ENCODE data around the gene GALNT10.
A peak's percentile ranks its signal among the peaks of the same experiment; 100 is the strongest.
"Not testable (repeated sequence)": the region's sequence is repeated elsewhere in the genome, so short reads cannot be mapped to it uniquely, and the experiment has no call there.

The GALNT10 gene, protein sequence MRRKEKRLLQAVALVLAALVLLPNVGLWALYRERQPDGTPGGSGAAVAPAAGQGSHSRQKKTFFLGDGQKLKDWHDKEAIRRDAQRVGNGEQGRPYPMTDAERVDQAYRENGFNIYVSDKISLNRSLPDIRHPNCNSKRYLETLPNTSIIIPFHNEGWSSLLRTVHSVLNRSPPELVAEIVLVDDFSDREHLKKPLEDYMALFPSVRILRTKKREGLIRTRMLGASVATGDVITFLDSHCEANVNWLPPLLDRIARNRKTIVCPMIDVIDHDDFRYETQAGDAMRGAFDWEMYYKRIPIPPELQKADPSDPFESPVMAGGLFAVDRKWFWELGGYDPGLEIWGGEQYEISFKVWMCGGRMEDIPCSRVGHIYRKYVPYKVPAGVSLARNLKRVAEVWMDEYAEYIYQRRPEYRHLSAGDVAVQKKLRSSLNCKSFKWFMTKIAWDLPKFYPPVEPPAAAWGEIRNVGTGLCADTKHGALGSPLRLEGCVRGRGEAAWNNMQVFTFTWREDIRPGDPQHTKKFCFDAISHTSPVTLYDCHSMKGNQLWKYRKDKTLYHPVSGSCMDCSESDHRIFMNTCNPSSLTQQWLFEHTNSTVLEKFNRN

DNA sequence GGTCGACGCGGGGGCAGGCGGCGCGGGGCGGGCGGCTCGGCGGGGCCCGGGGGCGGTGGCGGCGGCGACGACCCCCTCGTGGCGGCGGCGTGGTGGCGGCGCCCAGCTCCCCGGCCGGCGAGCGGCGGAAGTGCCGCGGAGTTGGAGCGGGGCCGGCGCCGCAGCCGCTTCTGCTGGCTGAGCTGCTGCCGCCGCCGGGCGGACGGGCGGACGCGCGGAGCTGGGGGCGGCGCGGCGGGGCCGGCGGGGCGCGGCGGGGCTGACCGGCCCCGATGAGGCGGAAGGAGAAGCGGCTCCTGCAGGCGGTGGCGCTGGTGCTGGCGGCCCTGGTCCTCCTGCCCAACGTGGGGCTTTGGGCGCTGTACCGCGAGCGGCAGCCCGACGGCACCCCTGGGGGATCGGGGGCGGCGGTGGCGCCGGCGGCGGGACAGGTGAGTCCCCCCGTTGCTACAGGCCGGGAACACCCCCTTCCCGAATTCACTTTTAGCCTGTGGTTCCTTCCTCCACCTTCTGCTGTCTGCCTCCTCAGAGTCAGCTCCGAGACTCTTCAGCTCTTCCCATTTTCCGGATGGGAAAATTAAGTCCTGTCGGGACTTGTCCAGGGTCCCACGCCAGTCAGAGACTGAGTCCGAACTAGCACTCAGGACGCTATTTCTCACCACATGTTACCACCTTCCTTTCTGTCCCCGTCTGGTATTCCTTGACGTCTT lies at the start of gene GALNT10:
Gene GALNT10, plus strand, starts transcription at position 139 of the 710 bp plus-strand sequence. Its CDS starts 134 bp downstream, at position 273.
- DNase-seq (ENCODE audit: low read depth): no peak

DNA sequence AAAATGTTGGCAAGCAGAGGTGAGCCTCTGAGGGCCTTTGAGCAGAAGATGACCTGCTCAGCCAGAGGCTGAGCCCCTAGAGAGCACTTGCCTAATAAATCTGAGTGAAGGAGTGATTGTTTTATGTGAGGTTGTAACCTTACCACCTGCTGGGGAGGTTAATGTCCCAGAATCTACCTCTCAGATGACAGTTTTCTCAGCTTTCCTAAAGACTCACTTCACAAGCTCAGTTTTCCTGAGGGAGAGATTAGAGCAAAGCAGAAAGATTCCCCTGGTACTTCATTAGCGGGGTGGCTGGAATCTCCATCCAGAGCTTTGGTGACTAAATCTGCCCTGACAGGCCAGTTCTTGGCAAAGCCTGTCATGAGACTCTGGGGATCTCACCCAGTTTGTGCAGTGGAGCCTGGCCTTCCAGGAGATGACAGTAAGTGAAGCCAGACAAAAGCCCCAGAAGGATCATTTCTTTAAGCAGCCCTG lies 48.8 kb upstream of the GALNT10 start:
- no peak for DNase-seq (ENCODE audit: low read depth)

DNA sequence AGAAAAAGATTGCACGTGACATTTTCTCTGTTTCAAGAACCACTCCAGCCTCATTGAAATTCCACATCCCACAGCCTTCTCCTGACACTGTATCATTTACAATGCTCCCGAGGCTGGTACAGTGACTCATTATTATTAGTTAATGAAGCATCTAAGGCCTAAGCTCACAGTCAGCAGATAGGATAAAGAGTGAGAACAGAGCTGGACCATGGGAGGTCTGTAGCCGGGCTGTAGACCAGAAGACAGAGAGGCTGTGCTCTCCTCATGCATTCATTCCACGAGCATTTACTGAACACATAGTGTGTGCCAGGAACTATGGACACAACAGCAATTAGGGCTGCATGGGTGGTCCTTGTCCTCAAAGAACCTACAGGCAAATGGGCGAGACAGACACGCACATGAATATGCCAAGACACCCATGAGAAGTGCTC lies 47.3 kb upstream of the GALNT10 start:
- DNase-seq (ENCODE audit: low read depth): no peak

DNA sequence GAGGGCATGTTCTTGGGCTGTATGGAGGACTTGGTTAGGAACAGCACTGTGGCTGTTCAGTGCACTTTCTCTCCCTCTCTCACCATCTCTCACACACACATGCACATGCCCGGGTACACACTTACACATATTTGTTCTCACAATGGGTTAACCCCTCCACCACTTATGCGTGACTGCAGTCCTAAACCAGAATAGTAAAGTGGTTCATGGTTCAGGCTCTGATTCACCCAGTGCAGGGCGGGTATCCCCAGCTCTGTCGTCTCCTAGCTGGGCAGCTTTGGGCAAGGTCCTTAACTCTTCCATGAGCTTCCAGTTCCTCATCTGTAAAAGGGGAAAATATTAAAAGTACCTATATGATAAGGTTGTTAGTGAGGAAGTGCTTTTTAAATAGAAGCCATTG lies 45.3 kb upstream of the GALNT10 start:
- DNase-seq (ENCODE audit: low read depth): no peak

DNA sequence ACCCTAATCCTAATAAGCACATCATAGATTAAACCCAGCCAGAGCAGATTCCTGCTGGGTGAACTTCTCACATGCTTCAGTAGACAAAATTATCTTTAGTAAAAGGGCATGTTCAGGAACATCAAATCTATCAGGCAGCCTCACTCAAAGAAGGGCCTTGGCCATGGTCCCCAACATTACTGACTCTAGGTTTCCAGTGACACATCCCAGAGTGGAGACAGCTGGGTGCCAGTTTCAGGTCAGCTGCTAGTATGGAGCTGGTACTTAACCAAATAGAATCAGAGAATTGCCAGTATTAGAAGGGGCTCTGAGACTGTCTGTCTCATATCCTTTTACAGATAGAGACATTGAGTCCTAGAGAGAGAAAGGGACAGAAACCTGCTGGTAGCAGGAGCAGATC lies 44.1 kb upstream of the GALNT10 start:
- no peak for DNase-seq (ENCODE audit: low read depth)

DNA sequence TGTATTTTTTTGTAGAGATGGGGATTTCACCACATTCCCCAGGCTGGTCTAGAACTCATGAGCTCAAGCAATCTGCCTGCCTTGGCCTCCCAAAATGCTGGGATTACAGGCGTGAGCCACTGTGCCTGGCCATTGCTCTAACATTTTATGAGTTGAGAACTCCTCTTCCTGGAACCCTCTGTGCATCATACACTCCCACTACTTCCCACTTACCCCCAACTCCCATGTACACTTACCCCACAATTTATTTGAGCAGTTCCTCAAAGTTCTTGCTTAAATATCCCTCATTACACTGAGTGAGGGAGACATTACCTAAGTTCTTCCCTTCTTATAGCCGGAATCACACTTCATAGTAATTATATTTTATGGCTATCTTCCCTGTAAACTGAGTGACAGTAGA lies 42.9 kb upstream of the GALNT10 start:
- no peak for DNase-seq (ENCODE audit: low read depth)

DNA sequence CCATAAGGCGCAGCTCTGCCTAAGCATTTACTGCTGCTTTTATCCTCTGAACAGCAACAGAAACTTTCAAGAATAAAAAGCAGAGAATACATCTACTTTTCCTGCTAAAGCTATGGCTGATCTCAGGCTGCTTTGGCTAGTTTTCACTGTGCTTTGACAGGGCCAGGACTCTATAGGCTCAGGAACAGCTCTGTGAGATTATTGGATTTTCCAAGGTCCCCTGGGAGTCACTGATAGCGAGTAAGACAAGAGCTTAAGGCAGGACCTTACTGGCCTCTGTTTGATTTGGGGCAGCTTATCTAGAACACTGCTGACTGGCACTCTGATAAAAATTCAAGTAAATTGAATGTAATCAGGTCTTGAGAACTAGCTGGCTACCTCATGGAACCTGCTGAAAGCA lies 40.1 kb upstream of the GALNT10 start:
- DNase-seq (ENCODE audit: low read depth): not testable (repeated sequence)

DNA sequence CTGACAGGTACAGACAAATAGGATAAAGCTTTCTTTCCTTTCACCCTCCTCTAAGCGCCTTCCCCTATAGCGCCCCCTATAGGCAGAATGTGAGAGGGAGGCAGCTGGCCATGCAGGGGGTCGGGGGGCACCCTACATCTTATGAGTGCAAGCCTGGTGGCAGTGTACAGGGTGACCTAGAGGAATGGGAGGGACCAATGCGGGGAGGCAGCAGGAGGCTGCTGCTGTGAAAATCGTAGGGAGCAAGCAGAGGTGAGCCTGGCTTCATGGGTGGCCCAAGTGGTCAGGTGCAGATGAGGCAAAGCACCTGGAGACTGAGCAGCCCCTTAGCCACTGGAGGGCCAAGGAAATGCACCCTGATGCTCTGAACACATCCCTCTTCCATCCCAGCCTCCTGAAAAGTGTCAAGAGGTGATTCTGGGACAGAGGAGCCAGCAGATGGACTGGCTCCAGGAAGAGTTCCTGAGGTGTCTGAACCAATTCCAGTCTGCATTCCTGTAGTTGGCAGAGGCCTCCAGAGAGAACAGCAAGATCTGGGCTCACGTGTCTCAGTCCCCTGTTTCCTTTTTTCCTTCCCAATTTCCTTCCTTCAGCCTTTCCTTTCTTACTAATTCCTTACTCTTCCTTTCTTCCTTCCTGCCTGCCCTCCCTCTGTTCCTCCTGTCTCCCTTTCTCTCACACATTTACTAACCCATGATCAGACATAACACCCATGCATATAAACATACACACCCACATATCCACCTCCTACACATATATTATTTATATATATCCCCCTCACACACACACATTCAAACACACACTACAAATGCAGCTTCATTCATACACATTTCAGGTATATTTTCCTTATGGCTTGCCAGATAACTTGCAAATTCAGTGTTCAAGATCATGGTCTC lies 32.8 kb upstream of the GALNT10 start:
- DNase-seq (ENCODE audit: low read depth): no peak

DNA sequence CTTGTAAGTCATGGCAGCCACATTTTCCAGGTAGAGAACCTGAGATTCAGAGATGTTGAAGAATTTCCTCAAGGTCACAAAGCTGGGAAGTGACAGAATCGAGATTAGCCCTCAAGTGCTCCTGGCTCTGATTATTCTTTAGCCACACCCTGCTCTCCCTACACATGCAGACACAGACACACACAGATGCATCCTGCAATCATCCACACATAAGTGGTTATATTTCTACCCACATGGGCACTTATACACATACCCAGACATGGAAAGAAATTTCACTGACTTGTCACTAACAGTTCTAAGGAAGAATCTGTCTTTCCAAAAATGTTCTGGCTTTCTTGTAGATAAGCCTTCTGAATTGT lies 32.2 kb upstream of the GALNT10 start:
- DNase-seq (ENCODE audit: low read depth): no peak

DNA sequence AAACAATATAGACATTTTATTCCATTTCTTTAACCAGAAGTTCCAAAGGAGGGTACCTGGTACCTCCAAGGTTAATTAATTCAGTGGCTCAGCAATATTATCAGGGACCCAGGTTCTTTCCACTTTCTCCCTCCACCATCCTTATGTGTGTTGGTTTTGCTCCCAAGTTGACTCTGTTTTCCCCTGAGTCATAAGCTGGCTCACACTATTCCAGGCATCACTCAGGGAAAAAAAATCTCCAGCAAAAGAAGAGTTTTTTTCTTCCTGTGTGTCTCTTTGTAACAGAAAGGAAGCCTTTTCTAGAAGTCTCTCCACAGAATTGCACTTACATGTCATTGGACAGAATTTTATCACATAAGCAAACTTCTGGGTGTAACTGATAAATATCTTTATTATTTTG lies 31.2 kb upstream of the GALNT10 start:
- peak; percentile 8 for DNase-seq (ENCODE audit: low read depth)

DNA sequence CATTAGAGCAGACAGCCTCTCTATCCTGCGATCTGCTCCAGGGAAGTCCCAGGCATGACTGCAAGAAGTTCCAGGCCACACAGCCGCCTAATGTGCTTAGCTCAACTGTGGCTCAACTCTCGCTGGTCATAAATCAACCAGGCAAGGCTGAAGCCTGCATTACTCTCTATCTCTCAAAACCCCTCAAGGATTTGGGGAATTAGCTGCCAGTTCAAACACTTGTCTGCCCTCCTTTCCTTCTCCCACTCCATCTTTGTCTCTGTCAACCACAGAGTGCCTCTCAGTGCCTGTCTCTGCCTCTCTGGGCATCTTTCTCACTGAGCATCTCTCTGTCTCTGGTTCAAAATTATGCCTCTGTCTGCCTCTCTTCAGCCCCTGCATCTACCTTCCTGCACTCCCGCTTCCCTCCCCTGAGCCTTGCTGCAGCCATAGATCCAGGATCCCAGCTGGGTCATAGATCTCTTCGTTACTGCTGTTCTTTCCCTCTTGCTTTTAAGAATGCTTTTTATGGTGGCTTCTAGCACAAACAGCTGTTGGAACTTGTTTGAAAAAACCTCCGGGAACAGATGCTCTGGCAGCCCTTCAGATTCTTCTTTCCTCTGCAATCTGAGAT lies 27.9 kb upstream of the GALNT10 start:
- DNase-seq (ENCODE audit: low read depth): no peak

DNA sequence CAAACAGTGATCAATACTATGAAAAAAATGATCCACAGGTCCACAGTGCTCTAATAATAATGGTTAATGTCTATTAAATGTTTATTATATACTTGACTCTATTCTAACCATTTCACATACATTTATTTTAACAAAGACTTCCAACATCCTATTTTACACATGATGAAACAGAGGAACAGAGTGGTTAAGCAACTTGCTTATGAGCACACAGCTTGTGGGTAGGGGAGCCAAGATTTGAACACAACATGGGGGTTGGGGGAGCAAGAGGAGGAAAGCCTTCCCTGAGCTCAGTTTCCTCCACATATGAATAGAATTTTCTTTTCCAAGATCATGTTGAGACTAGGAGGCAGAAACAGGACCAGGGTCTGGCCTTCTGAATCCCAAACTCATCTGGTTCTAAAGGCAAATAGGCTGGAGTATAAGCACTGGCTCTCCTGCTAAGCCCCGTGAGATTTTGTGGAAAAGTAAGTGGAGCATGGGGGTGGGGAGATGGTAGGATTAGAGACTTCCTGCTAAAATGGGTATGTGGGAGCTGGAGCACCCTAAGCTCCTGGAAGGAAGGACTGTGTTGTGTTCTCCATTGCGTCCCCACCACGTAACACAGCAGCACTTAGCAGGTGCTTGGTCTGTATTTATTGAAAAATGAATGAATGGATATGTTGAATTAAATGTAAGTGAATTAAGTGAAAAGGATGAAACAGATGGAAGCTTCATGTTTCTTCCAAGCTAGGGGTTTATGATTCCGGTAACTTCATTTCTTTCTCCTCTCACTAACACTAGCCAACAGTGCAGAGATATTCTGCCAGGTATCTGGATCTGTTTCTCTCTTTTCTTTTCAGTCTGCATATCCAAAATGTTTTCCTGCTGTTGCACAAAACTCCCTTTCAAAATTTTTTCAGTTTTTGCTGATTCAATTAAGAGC lies 26.9 kb upstream of the GALNT10 start:
- no peak for DNase-seq (ENCODE audit: low read depth)

DNA sequence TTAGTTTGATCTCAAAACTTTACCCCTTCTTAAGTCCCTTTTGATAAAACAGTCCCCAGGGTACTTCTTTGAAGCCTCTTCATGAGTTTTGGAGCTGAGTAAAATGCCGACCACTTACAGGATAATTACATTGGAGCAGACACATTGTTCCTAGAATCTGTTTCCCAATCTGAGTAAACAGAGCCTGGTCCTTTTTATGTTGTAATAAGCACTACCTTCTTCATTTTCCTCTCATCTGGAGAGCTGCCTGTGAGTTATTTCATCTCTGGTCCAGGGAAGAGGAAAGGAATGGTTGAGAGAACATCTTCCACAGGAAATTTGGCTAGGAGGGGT lies 26.3 kb upstream of the GALNT10 start:
- no peak for DNase-seq (ENCODE audit: low read depth)

DNA sequence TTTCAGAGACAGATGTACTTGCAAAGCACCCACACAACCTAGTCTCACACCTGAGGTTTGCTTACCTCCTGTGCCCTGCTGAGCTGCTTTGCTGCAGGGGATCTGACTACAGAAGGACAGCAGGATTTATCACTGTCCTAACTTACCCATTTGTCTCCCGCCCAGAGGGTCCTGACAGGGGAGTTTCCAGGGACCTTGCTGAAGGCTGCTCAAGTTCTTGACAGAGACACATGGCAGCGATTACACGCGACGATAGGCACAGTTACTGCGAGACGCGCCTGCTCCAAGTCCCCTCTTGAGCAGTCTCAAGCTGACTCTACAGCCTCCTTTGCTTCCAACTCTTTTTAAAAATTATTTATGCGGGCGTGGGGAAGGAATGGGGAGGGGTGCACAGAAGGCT lies 24.6 kb upstream of the GALNT10 start:
- no peak for DNase-seq (ENCODE audit: low read depth)

DNA sequence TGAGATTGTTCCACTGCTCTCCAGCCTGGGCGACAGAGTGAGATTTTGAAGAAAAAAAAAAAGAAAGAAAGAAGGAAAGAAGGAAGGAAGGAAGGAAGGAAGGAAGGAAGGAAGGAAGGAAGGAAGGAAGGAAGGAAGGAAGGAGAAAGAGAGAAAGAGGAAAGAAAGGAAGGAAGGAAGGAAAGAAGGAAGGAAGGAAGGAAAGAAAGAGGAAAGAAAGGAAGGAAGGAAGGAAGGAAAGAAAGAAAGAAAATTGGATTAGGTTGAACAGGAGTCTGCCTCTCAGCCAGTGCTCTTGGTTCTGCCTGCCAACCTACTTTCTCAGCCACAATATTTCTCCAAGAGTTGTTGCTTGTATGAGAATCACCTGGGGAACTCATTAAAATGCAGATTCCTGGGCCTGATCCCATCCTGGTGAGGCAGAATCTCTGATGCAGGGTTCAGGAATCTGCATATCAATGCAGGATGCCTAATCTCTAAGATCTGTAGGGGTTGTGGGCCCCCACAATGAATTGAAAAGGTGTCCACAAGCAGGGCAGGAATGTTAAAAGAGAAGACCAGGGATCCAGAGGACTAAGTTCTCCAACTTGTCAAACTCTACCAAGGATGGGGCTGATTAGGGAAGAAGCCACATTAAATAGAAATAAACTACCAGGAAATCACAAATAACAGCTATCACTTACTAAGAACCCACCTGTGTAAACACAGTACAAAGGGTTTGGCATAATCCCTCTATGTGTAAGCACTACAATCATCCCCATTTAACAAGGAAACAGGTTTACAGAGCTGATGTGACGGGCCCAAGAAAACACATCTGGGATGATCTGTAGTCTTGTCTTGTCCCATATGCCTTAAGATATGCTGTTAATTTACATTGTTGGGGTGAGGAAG lies 23.4 kb upstream of the GALNT10 start:
- no peak for DNase-seq (ENCODE audit: low read depth)

DNA sequence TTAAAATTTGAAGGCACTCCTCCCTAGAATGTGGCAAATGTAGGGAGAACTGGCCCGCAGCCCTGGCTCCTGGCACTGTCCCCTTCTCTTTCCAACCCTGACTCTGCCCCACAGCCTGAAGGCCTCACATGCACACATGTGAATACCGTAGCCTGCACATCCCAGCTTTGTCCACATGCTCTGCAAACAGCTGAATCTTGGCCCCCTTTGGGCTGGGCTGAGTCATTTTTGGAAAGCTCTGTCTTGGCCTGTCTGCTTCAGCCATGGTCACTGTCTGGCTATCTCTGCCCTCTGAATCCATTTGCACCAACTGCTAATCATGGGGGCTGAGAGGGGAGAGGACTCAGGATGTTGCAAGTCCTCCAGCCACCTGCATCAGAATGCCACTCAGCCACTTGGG lies 22.1 kb upstream of the GALNT10 start:
- no peak for DNase-seq (ENCODE audit: low read depth)

DNA sequence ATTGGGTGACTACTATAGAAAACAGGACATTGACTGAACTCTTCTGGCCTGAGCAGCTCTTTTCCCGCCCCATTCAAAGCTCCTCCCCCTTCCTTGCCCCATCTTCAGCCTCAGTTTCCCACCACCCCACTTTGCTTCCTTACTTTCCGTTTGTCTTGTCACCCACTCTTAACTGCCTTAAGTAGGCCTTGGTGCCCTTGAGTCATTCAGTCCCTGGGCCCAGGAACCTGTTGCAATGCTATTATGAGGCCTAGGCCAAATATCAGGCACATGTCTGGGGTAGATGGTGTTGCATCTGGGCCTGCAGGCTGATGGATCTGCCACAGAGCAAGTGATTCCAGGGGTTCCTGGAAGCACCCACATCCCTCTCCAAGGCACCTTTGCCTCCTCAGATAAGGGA lies 17.7 kb upstream of the GALNT10 start:
- DNase-seq (ENCODE audit: low read depth): no peak

DNA sequence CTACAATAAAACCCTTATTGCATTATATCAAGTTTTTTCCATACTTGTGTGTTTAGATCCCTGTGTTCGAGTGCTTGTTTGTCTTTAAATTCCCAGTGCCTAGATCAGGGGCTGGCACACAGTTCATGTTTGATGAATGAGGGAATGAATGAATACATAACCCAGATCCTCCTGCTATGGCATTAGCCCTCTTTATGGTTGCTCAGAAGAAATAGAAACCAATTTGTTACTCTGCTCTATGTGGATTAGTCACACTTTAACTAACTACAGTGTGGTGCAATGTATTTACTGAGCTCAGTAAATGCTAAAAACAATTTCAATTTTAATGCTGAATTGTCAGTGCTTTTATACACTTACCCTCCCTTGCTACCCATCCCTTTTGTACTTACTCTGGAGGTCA lies 16.4 kb upstream of the GALNT10 start:
- DNase-seq (ENCODE audit: low read depth): no peak

DNA sequence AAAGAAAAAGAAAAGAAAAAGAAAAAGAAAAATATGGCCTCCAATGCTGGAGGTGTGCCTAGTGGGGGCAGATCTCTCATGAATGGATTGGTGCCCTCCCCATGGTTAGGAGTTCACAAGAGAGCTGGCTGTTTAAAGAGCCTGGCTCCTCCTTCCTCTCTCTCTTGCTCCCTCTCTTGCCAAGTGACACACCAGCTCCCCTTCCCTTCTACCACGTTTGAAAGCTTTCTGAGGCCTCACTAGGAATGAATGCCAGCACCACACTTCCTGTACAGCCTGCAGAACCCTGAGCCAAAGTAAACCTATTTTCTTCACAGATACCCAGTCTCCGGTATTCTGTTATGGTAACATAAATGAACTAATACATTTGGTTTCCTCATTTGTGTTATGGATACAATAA lies 14.4 kb upstream of the GALNT10 start:
- no peak for DNase-seq (ENCODE audit: low read depth)

DNA sequence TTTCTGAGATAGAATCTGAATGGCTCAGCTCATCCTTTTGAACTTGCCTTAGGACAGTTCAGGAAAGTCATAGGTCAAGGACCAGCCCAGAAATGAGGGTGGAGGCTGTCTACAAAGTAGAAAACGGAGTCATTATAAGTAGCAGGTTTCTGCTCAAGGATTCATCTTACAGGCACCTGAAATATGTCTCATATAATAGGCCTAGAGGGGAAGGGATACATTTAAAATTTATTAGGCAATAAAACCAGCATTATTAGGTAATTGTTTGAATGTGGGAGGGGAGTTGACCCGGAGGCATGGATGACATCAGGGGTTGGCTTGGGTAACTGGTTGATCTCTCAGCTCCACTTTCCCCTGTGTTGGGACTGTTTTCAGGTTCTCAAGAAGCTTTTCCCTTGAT lies 11.9 kb upstream of the GALNT10 start:
- DNase-seq (ENCODE audit: low read depth): no peak
